ENCODE measurements around the gene IL17RE.

Gene IL17RE

DNA sequence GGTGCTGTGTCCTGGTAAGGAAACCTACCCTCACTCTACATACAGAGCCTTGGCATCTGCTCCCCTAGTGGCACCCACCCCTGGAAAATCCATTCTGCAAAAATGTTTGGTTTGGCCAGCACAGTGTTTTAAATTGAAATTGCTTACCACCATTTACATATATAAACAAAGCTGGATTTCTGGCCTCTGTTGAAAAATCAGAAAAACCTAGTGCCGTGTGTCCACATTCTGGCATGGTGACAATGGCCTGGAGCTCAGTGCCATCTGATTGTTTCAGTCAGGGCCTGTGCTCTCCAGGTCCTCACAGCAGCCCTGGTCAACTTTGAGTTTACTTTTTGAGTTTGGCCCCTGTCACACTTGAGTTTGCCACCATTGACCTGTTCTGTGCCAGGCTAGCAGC lies 11.4 kb downstream of the IL17RE start:
- Histone ChIP-seq H3K4me1 (ENCODE audit: control insufficient read depth in 5 of 5, insufficient read depth in 5 of 5, low read length in 5 of 5) (peaks cover 12 to 48% (median 43%) of the 10 kb centered on the region in 5 donors), H3K9ac (ENCODE audit: low read length in 5 of 5) (peak overlapping the region in 4 of 5 donors; percentile 10 to 68 (median 44)), H3K9me3 (ENCODE audit: control insufficient read depth in 5 of 5, low read length in 5 of 5) (no peaks in the 10 kb centered on the region), H3K27me3 (ENCODE audit: control insufficient read depth in 5 of 5, insufficient read depth in 4 of 5, low read length in 5 of 5) (no peaks in the 10 kb centered on the region), H3K27ac (ENCODE audit: low read depth, low read length) (peak overlapping the region; percentile 95), H3K36me3 (ENCODE audit: control insufficient read depth in 5 of 5, insufficient read depth in 5 of 5, low read length in 5 of 5) (peaks cover 0 to 25% (median 7%) of the 10 kb centered on the region in 5 donors), H3K4me3 (ENCODE audit: low read depth in 1 of 5, low read length in 5 of 5) (no peak overlapping the region)

GRCh38 chr3:9914559-9915253 lies 12.1 kb downstream of the IL17RE start:
- Histone ChIP-seq H3K4me1 (ENCODE audit: control insufficient read depth in 5 of 5, insufficient read depth in 5 of 5, low read length in 5 of 5) (peaks cover 12 to 48% (median 43%) of the 10 kb centered on the region in 5 donors), H3K27me3 (ENCODE audit: control insufficient read depth in 5 of 5, insufficient read depth in 4 of 5, low read length in 5 of 5) (no peaks in the 10 kb centered on the region), H3K9me3 (ENCODE audit: control insufficient read depth in 5 of 5, low read length in 5 of 5) (no peaks in the 10 kb centered on the region), H3K36me3 (ENCODE audit: control insufficient read depth in 5 of 5, insufficient read depth in 5 of 5, low read length in 5 of 5) (peaks cover 0 to 19% (median 3%) of the 10 kb centered on the region in 5 donors), H3K4me3 (ENCODE audit: low read depth in 1 of 5, low read length in 5 of 5) (peak overlapping the region; percentile 63 to 76 (median 69)), H3K9ac (ENCODE audit: low read length in 5 of 5) (peak overlapping the region in 4 of 5 donors; percentile 56 to 68 (median 62)), H3K27ac (ENCODE audit: low read depth, low read length) (peak overlapping the region; percentile 95)

DNA sequence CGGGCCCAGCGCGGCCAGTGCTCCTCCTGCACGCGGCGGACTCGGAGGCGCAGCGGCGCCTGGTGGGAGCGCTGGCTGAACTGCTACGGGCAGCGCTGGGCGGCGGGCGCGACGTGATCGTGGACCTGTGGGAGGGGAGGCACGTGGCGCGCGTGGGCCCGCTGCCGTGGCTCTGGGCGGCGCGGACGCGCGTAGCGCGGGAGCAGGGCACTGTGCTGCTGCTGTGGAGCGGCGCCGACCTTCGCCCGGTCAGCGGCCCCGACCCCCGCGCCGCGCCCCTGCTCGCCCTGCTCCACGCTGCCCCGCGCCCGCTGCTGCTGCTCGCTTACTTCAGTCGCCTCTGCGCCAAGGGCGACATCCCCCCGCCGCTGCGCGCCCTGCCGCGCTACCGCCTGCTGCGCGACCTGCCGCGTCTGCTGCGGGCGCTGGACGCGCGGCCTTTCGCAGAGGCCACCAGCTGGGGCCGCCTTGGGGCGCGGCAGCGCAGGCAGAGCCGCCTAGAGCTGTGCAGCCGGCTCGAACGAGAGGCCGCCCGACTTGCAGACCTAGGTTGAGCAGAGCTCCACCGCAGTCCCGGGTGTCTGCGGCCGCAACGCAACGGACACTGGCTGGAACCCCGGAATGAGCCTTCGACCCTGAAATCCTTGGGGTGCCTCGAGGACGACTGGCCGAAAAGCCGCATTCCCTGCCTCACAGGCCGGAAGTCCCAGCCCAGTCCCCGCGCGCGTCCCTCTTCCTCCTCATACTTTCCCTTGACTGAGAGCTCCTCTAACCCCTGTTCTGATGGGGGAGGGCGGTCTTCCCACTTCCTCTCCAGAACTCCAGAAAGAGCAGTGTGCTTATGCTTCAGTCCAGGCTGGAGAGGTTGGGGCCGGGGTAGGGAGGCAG lies 12.8 kb downstream of the IL17RE start:
- Histone ChIP-seq H3K36me3 (ENCODE audit: control insufficient read depth in 5 of 5, insufficient read depth in 5 of 5, low read length in 5 of 5) (peaks cover 0 to 25% (median 7%) of the 10 kb centered on the region in 5 donors), H3K27me3 (ENCODE audit: control insufficient read depth in 5 of 5, insufficient read depth in 4 of 5, low read length in 5 of 5) (no peaks in the 10 kb centered on the region), H3K4me3 (ENCODE audit: low read depth in 1 of 5, low read length in 5 of 5) (peak overlapping the region; percentile 63 to 76 (median 69)), H3K27ac (ENCODE audit: low read depth, low read length) (peak overlapping the region; percentile 95), H3K4me1 (ENCODE audit: control insufficient read depth in 5 of 5, insufficient read depth in 5 of 5, low read length in 5 of 5) (peaks cover 12 to 48% (median 43%) of the 10 kb centered on the region in 5 donors), H3K9ac (ENCODE audit: low read length in 5 of 5) (peak overlapping the region; percentile 48 to 73 (median 62)), H3K9me3 (ENCODE audit: control insufficient read depth in 5 of 5, low read length in 5 of 5) (no peaks in the 10 kb centered on the region)

- H3K9ac ChIP-seq (ENCODE audit: low read length in 5 of 5): peak overlapping the region; percentile 51 to 85 (median 71)
- no peaks in the 10 kb centered on the region for H3K9me3 ChIP-seq (ENCODE audit: control insufficient read depth in 5 of 5, low read length in 5 of 5)
- H3K27me3 ChIP-seq (ENCODE audit: control insufficient read depth in 5 of 5, insufficient read depth in 4 of 5, low read length in 5 of 5): no peaks in the 10 kb centered on the region
- peaks cover 0 to 19% (median 5%) of the 10 kb centered on the region in 5 donors for H3K36me3 ChIP-seq (ENCODE audit: control insufficient read depth in 5 of 5, insufficient read depth in 5 of 5, low read length in 5 of 5)
- peak overlapping the region; percentile 95 for H3K27ac ChIP-seq (ENCODE audit: low read depth, low read length)
- H3K4me1 ChIP-seq (ENCODE audit: control insufficient read depth in 5 of 5, insufficient read depth in 5 of 5, low read length in 5 of 5): peaks cover 12 to 48% (median 43%) of the 10 kb centered on the region in 5 donors
- peak overlapping the region; percentile 67 to 82 (median 76) for H3K4me3 ChIP-seq (ENCODE audit: low read depth in 1 of 5, low read length in 5 of 5)
These were observed 13.7 kb downstream of the IL17RE start for GRCh38 chr3:9916346-9916733.

- H3K4me1 ChIP-seq (ENCODE audit: control insufficient read depth in 5 of 5, insufficient read depth in 5 of 5, low read length in 5 of 5): peaks cover 12 to 48% (median 43%) of the 10 kb centered on the region in 5 donors
- H3K9ac ChIP-seq (ENCODE audit: low read length in 5 of 5): peak within 1 kb of the TSS; percentile 66 to 85 (median 81)
- H3K9me3 ChIP-seq (ENCODE audit: control insufficient read depth in 5 of 5, low read length in 5 of 5): no peaks in the 10 kb centered on the region
- H3K36me3 ChIP-seq (ENCODE audit: control insufficient read depth in 5 of 5, insufficient read depth in 5 of 5, low read length in 5 of 5): peaks cover 0 to 15% (median 5%) of the 10 kb centered on the region in 5 donors
- peak within 1 kb of the TSS; percentile 95 for H3K27ac ChIP-seq (ENCODE audit: low read depth, low read length)
- peak within 1 kb of the TSS; percentile 67 to 82 (median 76) for H3K4me3 ChIP-seq (ENCODE audit: low read depth in 1 of 5, low read length in 5 of 5)
- no peaks in the 10 kb centered on the region for H3K27me3 ChIP-seq (ENCODE audit: control insufficient read depth in 5 of 5, insufficient read depth in 4 of 5, low read length in 5 of 5)
These were observed 14.4 kb downstream of the IL17RE start, which contains the start of gene IL17RC for GRCh38 chr3:9916734-9917680. TSS of gene IL17RC (plus strand) at chr3:9917098. CDS start at chr3:9917316, 218 bp downstream.

GRCh38 chr3:9917820-9918219 lies 15.2 kb downstream of the IL17RE start:
- peak overlapping the region in 2 of 5 donors; percentile 77 to 82 for H3K4me3 ChIP-seq (ENCODE audit: low read depth in 1 of 5, low read length in 5 of 5)
- peaks cover 12 to 48% (median 43%) of the 10 kb centered on the region in 5 donors for H3K4me1 ChIP-seq (ENCODE audit: control insufficient read depth in 5 of 5, insufficient read depth in 5 of 5, low read length in 5 of 5)
- peak overlapping the region; percentile 95 for H3K27ac ChIP-seq (ENCODE audit: low read depth, low read length)
- H3K36me3 ChIP-seq (ENCODE audit: control insufficient read depth in 5 of 5, insufficient read depth in 5 of 5, low read length in 5 of 5): peaks cover 0 to 10% (median 5%) of the 10 kb centered on the region in 5 donors
- H3K27me3 ChIP-seq (ENCODE audit: control insufficient read depth in 5 of 5, insufficient read depth in 4 of 5, low read length in 5 of 5): no peaks in the 10 kb centered on the region
- H3K9me3 ChIP-seq (ENCODE audit: control insufficient read depth in 5 of 5, low read length in 5 of 5): no peaks in the 10 kb centered on the region
- H3K9ac ChIP-seq (ENCODE audit: low read length in 5 of 5): peak overlapping the region in 4 of 5 donors; percentile 62 to 85 (median 81)

- Histone ChIP-seq H3K9ac (ENCODE audit: low read length in 5 of 5) (peak overlapping the region in 1 of 5 donors; percentile 85), H3K4me3 (ENCODE audit: low read depth in 1 of 5, low read length in 5 of 5) (no peak overlapping the region), H3K27ac (ENCODE audit: low read depth, low read length) (no peak overlapping the region)
These were observed 15.8 kb downstream of the IL17RE start for GRCh38 chr3:9918261-9919038.

DNA sequence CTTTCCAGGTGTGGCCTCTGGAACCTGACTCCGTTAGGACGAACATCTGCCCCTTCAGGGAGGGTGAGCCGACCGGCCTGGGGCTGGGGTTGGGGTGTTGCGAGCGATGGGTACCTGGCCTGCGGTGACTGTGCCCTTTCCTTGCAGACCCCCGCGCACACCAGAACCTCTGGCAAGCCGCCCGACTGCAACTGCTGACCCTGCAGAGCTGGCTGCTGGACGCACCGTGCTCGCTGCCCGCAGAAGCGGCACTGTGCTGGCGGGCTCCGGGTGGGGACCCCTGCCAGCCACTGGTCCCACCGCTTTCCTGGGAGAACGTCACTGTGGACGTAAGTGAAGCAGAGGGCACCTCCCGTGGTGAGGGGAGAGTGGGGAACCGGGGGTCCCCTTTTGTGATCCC lies 25.5 kb downstream of the IL17RE start:
- no peaks in the 10 kb centered on the region for H3K9me3 ChIP-seq (ENCODE audit: control insufficient read depth in 5 of 5, low read length in 5 of 5)
- H3K4me1 ChIP-seq (ENCODE audit: control insufficient read depth in 5 of 5, insufficient read depth in 5 of 5, low read length in 5 of 5): peaks cover 0 to 14% (median 9%) of the 10 kb centered on the region in 5 donors
- H3K36me3 ChIP-seq (ENCODE audit: control insufficient read depth in 5 of 5, insufficient read depth in 5 of 5, low read length in 5 of 5): peaks cover 2 to 43% (median 21%) of the 10 kb centered on the region in 5 donors
- H3K27ac ChIP-seq (ENCODE audit: low read depth, low read length): no peak overlapping the region
- no peak overlapping the region for H3K4me3 ChIP-seq (ENCODE audit: low read depth in 1 of 5, low read length in 5 of 5)
- no peak overlapping the region for H3K9ac ChIP-seq (ENCODE audit: low read length in 5 of 5)
- H3K27me3 ChIP-seq (ENCODE audit: control insufficient read depth in 5 of 5, insufficient read depth in 4 of 5, low read length in 5 of 5): no peaks in the 10 kb centered on the region

More at GRCh38 chr3:9918261-9919038, 15.8 kb downstream of the IL17RE start:
- no peaks in the 10 kb centered on the region for H3K27me3 ChIP-seq (ENCODE audit: control insufficient read depth in 5 of 5, insufficient read depth in 4 of 5, low read length in 5 of 5)
- H3K36me3 ChIP-seq (ENCODE audit: control insufficient read depth in 5 of 5, insufficient read depth in 5 of 5, low read length in 5 of 5): peaks cover 0 to 11% (median 6%) of the 10 kb centered on the region in 5 donors
- no peaks in the 10 kb centered on the region for H3K9me3 ChIP-seq (ENCODE audit: control insufficient read depth in 5 of 5, low read length in 5 of 5)
- H3K4me1 ChIP-seq (ENCODE audit: control insufficient read depth in 5 of 5, insufficient read depth in 5 of 5, low read length in 5 of 5): peaks cover 12 to 46% (median 43%) of the 10 kb centered on the region in 5 donors
